Endothelial cell of umbilical vein (primary cell): ENCODE measurements around the gene TMEM203. TPM values are rescaled to one million over a fixed set of nuclear protein-coding genes. Genes with fewer than 3 reads are reported as not detected.
A peak's percentile ranks its signal among the peaks of the same experiment; 100 is the strongest.

Experiments
- BruUV-seq: library from RNA; stranded (reverse); fragments of 400-500 nt; replicated peaks from 2 replicates; lab custom pipeline; 2021; lab: Mats Ljungman, UMichigan
- CTCF ChIA-PET: fragments of 300-600, 350-600 bp; sonication (Branson Sonifier 250); formaldehyde crosslinking; loops from one replicate; lab custom pipeline; 2021; ENCODE audit warnings: antibody characterized with exemption, inconsistent platforms; lab: Charles Lee
- POLR2A ChIA-PET: fragments of 300-600, 350-600 bp; sonication (Branson Sonifier 250); formaldehyde crosslinking; loops from one replicate; lab custom pipeline; 2021; ENCODE audit warnings: antibody characterized with exemption, inconsistent platforms; lab: Charles Lee
- DNase-seq: peaks from one replicate; pipeline ENCODE4 v3.0.0-alpha.2; 2011; ENCODE audit warnings: low read depth, low spot score
- FAIRE-seq: peaks from 2 replicates; lab custom pipeline; 2011; peaks lifted over from hg19 to GRCh38; lab: Jason Lieb, UNC
- H2AFZ ChIP-seq: 2 replicates; pipeline ENCODE4 v1.6.0; 2012; ENCODE audit warnings: low read depth, low read length, control low read depth, inconsistent platforms
- H3K27ac ChIP-seq: 2 replicates; pipeline ENCODE4 v1.5.1; 2011; ENCODE audit warnings: low read depth, mild to moderate bottlenecking, control low read depth, low read length, moderate library complexity; ENCODE audit not compliant: insufficient read depth
- H3K27me3 ChIP-seq, 2 experiments: 2 replicates each; pipeline versions ENCODE4 v1.6.0 to v1.6.1; 2011; ENCODE audit warnings: low read length in 2 of 2, mixed read lengths in 1 of 2; ENCODE audit not compliant: control insufficient read depth in 2 of 2, insufficient read depth in 2 of 2
- H3K36me3 ChIP-seq, 2 experiments: 2 replicates in 1 of 2; 3 replicates in 1 of 2; pipeline ENCODE4 v1.5.1; 2011; ENCODE audit warnings: low read length in 2 of 2, mild to moderate bottlenecking in 1 of 2, moderate library complexity in 1 of 2; ENCODE audit not compliant: control insufficient read depth in 2 of 2, insufficient read depth in 2 of 2; ENCODE audit errors: extremely low read depth in 1 of 2
- H3K4me1 ChIP-seq: 3 replicates; pipeline ENCODE4 v1.5.1; 2011; ENCODE audit warnings: mild to moderate bottlenecking, low read length; ENCODE audit not compliant: control insufficient read depth, insufficient read depth; ENCODE audit errors: extremely low read depth
- H3K4me2 ChIP-seq: 2 replicates; pipeline ENCODE4 v1.6.1; 2011; ENCODE audit warnings: low read length, control low read depth, mixed read lengths; ENCODE audit not compliant: insufficient read depth
- H3K4me3 ChIP-seq, 3 experiments: fragments of 200-600 bp in 1 of 3; sonication (generic), shearing (Covaris generic) in 1 of 3; replicated peaks in 1 of 3; 2 replicates each; pipeline ENCODE4 v1.5.1; 2011 to 2016; ENCODE audit warnings: control low read depth in 3 of 3, low read length in 3 of 3, mild to moderate bottlenecking in 2 of 3, inconsistent platforms in 1 of 3, low read depth in 1 of 3, moderate library complexity in 1 of 3; ENCODE audit not compliant: insufficient read depth in 1 of 3
- H3K79me2 ChIP-seq: 2 replicates; pipeline ENCODE4 v1.6.0; 2012; ENCODE audit warnings: low read length, inconsistent platforms; ENCODE audit not compliant: control insufficient read depth, insufficient read depth
- H3K9ac ChIP-seq: replicated peaks from 2 replicates; pipeline ENCODE3; 2011; ENCODE audit warnings: low read length, control low read depth; ENCODE audit not compliant: insufficient read depth; ENCODE audit errors: extremely low read depth
- H3K9me1 ChIP-seq: replicated peaks from 3 replicates; pipeline ENCODE4 v1.6.0; 2011; ENCODE audit warnings: mild to moderate bottlenecking, low read length; ENCODE audit not compliant: control insufficient read depth, insufficient read depth; ENCODE audit errors: extremely low read depth
- H3K9me3 ChIP-seq: replicated peaks from 2 replicates; pipeline ENCODE4 v1.5.1; 2012; ENCODE audit warnings: low read length, inconsistent platforms; ENCODE audit not compliant: control insufficient read depth, insufficient read depth
- H4K20me1 ChIP-seq: replicated peaks from 2 replicates; pipeline ENCODE3; 2011; ENCODE audit warnings: mild to moderate bottlenecking, low read length; ENCODE audit not compliant: control insufficient read depth, insufficient read depth; ENCODE audit errors: extremely low read depth
- CTCF ChIP-seq, 2 donors: IDR thresholded peaks; 1 replicate in 1 of 2; 2 replicates in 1 of 2; pipeline ENCODE4 v1.5.1; 2011; ENCODE audit warnings: low read length in 2 of 2, mild to moderate bottlenecking in 2 of 2, moderate library complexity in 2 of 2, control low read depth in 1 of 2, inconsistent platforms in 1 of 2, low read depth in 1 of 2; ENCODE audit not compliant: insufficient read depth in 1 of 2; ENCODE audit errors: extremely low read depth in 1 of 2
- EZH2 ChIP-seq: IDR thresholded peaks from 2 replicates; pipeline ENCODE4 v1.6.1; 2012; ENCODE audit warnings: borderline replicate concordance, low read depth, mild to moderate bottlenecking, moderate library complexity, low read length, inconsistent platforms; ENCODE audit not compliant: severe bottlenecking
- FOS ChIP-seq: IDR thresholded peaks from 2 replicates; pipeline ENCODE4 v1.6.1; 2011; ENCODE audit warnings: mild to moderate bottlenecking, low read length, moderate library complexity, borderline replicate concordance; ENCODE audit not compliant: insufficient read depth
- GATA2 ChIP-seq: IDR thresholded peaks from 2 replicates; pipeline ENCODE4 v1.7.0; 2011; ENCODE audit warnings: low read depth, mild to moderate bottlenecking, moderate library complexity, mixed read lengths, low read length; ENCODE audit not compliant: insufficient read length, insufficient read depth
- JUN ChIP-seq: IDR thresholded peaks from 2 replicates; pipeline ENCODE4 v1.6.1; 2011; ENCODE audit warnings: borderline replicate concordance, low read depth; ENCODE audit not compliant: insufficient read length, insufficient read depth
- MAX ChIP-seq: IDR thresholded peaks from 2 replicates; pipeline ENCODE4 v1.6.1; 2011; ENCODE audit not compliant: insufficient read depth, insufficient read length
- MYC ChIP-seq: IDR thresholded peaks from one replicate; pipeline ENCODE4 v1.6.1; 2011; ENCODE audit warnings: mild to moderate bottlenecking, low read depth, low read length
- POLR2A ChIP-seq: IDR thresholded peaks from 2 replicates; pipeline ENCODE4 v1.6.1; 2012; ENCODE audit warnings: low read depth, mild to moderate bottlenecking, control low read depth, low read length
- POLR2AphosphoS5 ChIP-seq: IDR thresholded peaks from 2 replicates; pipeline ENCODE4 v1.6.1; 2012; ENCODE audit warnings: low read depth, mild to moderate bottlenecking, control low read depth, low read length, moderate library complexity; ENCODE audit not compliant: insufficient read depth
- dilution Hi-C: fragments of 300-500 bp; cut with MboI; formaldehyde crosslinking; loops from one replicate; pipeline ENCODE4 v1.15.0; 2019; ENCODE audit warnings: low sequenced_read_pairs; ENCODE audit not compliant: extremely low pct_ligation_motif_present
- intact Hi-C: fragments of 100-400 bp; cut with micrococcal nuclease; formaldehyde crosslinking; loops from one replicate; pipeline ENCODE4 v1.10.0; 2022
- polyA plus RNA-seq, 4 experiments: library from polyadenylated mRNA; depleted of rRNA in 3 of 4; stranded (reverse) in 3 of 4; unstranded in 1 of 4; fragments of >200 nt; gene quantifications; 2 replicates each; pipeline versions ENCODE4 v1.2.1 to v1.2.3, GENCODE V29; 2011 to 2012; ENCODE audit warnings: missing spikeins in 1 of 4
- total RNA-seq: library from RNA; stranded (reverse); gene quantifications from 2 replicates; pipeline ENCODE4 v1.2.3, GENCODE V29; 2021

TMEM203 gene
- total and polyA plus RNA-seq, 2 donors (not counting 3 experiments of a cell fraction or from before 2014, with no cell fraction given), result 29.6 to 39.8 TPM

GRCh38 chr9:137168904-137169856 lies 36.3 kb downstream of the TMEM203 start:
- peaks cover 23 to 29% of the 10 kb centered on the region in 2 experiments for H3K27me3 ChIP-seq
- no peak overlapping the region for H3K27ac ChIP-seq
- H3K4me3 ChIP-seq, result peak overlapping the region in 2 of 3 experiments; percentile 5 to 10
- H3K9ac ChIP-seq, result no peak overlapping the region
- BruUV-seq, result no TSS peak
- ChIA-PET CTCF (interaction anchor here (1.1 kb wide), 1 partner anchor 36 kb away, joined by 3 read pairs; no protein-coding TSS in a partner anchor), POLR2A (no interaction called here)
- H4K20me1 ChIP-seq, result no peaks in the 10 kb centered on the region
- no peak overlapping the region for H2AFZ ChIP-seq
- TF ChIP-seq POLR2AphosphoS5 (no peak), MYC (no peak), FOS (no peak), EZH2 (peak; percentile 63), POLR2A (no peak), MAX (no peak), JUN (no peak), GATA2 (no peak), CTCF (IDR thresholded peaks at IDR 0.05; ENCODE audit: extremely low read depth in 1 of 2, insufficient read depth in 1 of 2, low read depth in 1 of 2, low read length in 2 of 2) (no peak)
- dilution Hi-C loops (no loop called here), intact Hi-C loops (no loop called here)
- no peaks in the 10 kb centered on the region for H3K4me1 ChIP-seq
- peak; percentile 18 for FAIRE-seq
- H3K36me3 ChIP-seq, result no peaks in the 10 kb centered on the region
- no peaks in the 10 kb centered on the region for H3K79me2 ChIP-seq
- no peaks in the 10 kb centered on the region for H3K9me3 ChIP-seq
- peak overlapping the region; percentile 32 for H3K4me2 ChIP-seq
- no peaks in the 10 kb centered on the region for H3K9me1 ChIP-seq
- DNase-seq, result peak; percentile 39
